WTC11 (cell line): ENCODE measurements around the gene IDUA.

ENCODE experiments used
- ATF2 ChIP-seq: sonication (generic); formaldehyde crosslinking; IDR thresholded peaks from 2 replicates; pipeline ENCODE4 v1.8.1; 2022; ENCODE audit warnings: low read depth, missing genetic modification reagents, borderline replicate concordance
- CREB1 ChIP-seq: sonication (generic); formaldehyde crosslinking; IDR thresholded peaks from 2 replicates; pipeline ENCODE4 v1.8.0; 2023; ENCODE audit warnings: mild to moderate bottlenecking, missing genetic modification reagents
- RELA ChIP-seq: sonication (generic); formaldehyde crosslinking; IDR thresholded peaks from 2 replicates; pipeline ENCODE4 v1.8.1; 2022; ENCODE audit warnings: missing genetic modification reagents, mild to moderate bottlenecking, borderline replicate concordance
- ZNF121 ChIP-seq: sonication (generic); formaldehyde crosslinking; IDR thresholded peaks from 2 replicates; pipeline ENCODE4 v1.8.0; 2023; ENCODE audit warnings: missing genetic modification reagents
- TF ChIP-seq, protein P1 (sequence below): fragments of 200-600 bp; IDR thresholded peaks from 2 replicates; pipeline ENCODE4 v1.8.0; 2022; ENCODE audit warnings: antibody characterized with exemption

GRCh38 chr4:1053080-1053661 is 66.3 kb downstream of the IDUA start:
- TF ChIP-seq ATF2 (CRISPR knock-in tag), result no peak
- TF ChIP-seq ZNF121 (CRISPR knock-in tag), result no peak
- TF ChIP-seq RELA, result no peak
- no peak for TF ChIP-seq CREB1 (CRISPR knock-in tag)
- TF ChIP-seq, protein P1, sequence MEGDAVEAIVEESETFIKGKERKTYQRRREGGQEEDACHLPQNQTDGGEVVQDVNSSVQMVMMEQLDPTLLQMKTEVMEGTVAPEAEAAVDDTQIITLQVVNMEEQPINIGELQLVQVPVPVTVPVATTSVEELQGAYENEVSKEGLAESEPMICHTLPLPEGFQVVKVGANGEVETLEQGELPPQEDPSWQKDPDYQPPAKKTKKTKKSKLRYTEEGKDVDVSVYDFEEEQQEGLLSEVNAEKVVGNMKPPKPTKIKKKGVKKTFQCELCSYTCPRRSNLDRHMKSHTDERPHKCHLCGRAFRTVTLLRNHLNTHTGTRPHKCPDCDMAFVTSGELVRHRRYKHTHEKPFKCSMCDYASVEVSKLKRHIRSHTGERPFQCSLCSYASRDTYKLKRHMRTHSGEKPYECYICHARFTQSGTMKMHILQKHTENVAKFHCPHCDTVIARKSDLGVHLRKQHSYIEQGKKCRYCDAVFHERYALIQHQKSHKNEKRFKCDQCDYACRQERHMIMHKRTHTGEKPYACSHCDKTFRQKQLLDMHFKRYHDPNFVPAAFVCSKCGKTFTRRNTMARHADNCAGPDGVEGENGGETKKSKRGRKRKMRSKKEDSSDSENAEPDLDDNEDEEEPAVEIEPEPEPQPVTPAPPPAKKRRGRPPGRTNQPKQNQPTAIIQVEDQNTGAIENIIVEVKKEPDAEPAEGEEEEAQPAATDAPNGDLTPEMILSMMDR, result no peak
